Mammary epithelial cell (primary cell): ENCODE results near the gene SNAPIN.

Experiments
- EZH2 ChIP-seq: IDR thresholded peaks from 2 replicates; pipeline ENCODE4 v1.6.1; 2012; ENCODE audit warnings: low read length, inconsistent platforms, borderline replicate concordance
- TF ChIP-seq, protein P1 (sequence below), 2 donors: IDR thresholded peaks in 1 of 2; conservative IDR thresholded peaks in 1 of 2; 2 replicates each; pipeline ENCODE4 v1.5.1; 2011 to 2012; ENCODE audit warnings: inconsistent platforms in 2 of 2, low read length in 2 of 2, mild to moderate bottlenecking in 2 of 2, control low read depth in 1 of 2, low read depth in 1 of 2; ENCODE audit not compliant: insufficient read depth in 1 of 2; ENCODE audit errors: extremely low read depth in 1 of 2

DNA sequence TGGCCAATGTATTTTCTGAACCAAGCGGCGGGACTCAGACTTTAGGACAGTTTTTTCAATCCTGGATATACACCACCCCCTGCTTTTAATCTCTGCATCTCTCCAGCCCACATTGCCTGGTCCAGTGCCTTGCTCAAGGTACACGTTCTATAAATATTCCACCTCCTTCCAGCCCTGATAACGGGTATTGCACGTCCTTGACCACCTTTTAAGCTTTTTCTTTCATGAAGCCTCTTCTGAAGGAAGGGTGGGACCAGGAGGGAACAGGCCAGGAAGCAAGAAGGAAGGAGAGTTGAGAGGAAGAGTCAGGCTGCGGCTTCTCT lies 49.0 kb upstream of the SNAPIN start:
- TF ChIP-seq, protein P1, sequence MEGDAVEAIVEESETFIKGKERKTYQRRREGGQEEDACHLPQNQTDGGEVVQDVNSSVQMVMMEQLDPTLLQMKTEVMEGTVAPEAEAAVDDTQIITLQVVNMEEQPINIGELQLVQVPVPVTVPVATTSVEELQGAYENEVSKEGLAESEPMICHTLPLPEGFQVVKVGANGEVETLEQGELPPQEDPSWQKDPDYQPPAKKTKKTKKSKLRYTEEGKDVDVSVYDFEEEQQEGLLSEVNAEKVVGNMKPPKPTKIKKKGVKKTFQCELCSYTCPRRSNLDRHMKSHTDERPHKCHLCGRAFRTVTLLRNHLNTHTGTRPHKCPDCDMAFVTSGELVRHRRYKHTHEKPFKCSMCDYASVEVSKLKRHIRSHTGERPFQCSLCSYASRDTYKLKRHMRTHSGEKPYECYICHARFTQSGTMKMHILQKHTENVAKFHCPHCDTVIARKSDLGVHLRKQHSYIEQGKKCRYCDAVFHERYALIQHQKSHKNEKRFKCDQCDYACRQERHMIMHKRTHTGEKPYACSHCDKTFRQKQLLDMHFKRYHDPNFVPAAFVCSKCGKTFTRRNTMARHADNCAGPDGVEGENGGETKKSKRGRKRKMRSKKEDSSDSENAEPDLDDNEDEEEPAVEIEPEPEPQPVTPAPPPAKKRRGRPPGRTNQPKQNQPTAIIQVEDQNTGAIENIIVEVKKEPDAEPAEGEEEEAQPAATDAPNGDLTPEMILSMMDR (conservative IDR thresholded peaks at IDR 0.05 in 1 of 2, IDR thresholded peaks at IDR 0.05 in 1 of 2; ENCODE audit: extremely low read depth in 1 of 2, insufficient read depth in 1 of 2, low read depth in 1 of 2, low read length in 2 of 2) = no peak
- no peak for TF ChIP-seq EZH2
